Left ventricle myocardium inferior (tissue), 1 donor: ENCODE measurements around the gene LGALS9B. TPM values are rescaled to one million over a fixed set of nuclear protein-coding genes. Genes with fewer than 3 reads are reported as not detected.
"Not testable (repeated sequence)": the region's sequence is repeated elsewhere in the genome, so short reads cannot be mapped to it uniquely, and the experiment has no call there.

Experiments
- DNase-seq: peaks from one replicate; pipeline ENCODE4 v3.0.0-alpha.2; 2020
- H3K27ac ChIP-seq: fragments of 200-600 bp; replicated peaks from 2 replicates; pipeline ENCODE4 v1.8.0; 2021
- H3K27me3 ChIP-seq: fragments of 200-600 bp; 2 replicates; pipeline ENCODE4 v1.8.0; 2021; ENCODE audit warnings: low read depth
- H3K36me3 ChIP-seq: fragments of 200-600 bp; 2 replicates; pipeline ENCODE4 v1.8.0; 2021
- H3K4me1 ChIP-seq: fragments of 200-600 bp; 2 replicates; pipeline ENCODE4 v1.8.0; 2021
- H3K4me3 ChIP-seq: fragments of 200-600 bp; 2 replicates; pipeline ENCODE4 v1.8.0; 2021; ENCODE audit warnings: mild to moderate bottlenecking, moderate library complexity
- H3K9me3 ChIP-seq: fragments of 200-600 bp; replicated peaks from 2 replicates; pipeline ENCODE4 v1.8.0; 2021
- intact Hi-C: fragments of 100-400 bp; cut with micrococcal nuclease; formaldehyde crosslinking; loops from one replicate; pipeline ENCODE4 v1.11.0; 2022
- total RNA-seq: library from RNA; stranded (reverse); fragmentation: NEBNext Ultra II Directional; extraction: Animal tissue kit (Norgen Biotek cat#: 25700); gene quantifications from one replicate; pipeline ENCODE4 v1.2.1, GENCODE V29; 2021
- donor health status: DM: no; HTN: yes; CAD: no; lungs with severe emphysema.

Gene LGALS9B
- total RNA-seq, 1 donor from 2014 or later: not detected

DNA sequence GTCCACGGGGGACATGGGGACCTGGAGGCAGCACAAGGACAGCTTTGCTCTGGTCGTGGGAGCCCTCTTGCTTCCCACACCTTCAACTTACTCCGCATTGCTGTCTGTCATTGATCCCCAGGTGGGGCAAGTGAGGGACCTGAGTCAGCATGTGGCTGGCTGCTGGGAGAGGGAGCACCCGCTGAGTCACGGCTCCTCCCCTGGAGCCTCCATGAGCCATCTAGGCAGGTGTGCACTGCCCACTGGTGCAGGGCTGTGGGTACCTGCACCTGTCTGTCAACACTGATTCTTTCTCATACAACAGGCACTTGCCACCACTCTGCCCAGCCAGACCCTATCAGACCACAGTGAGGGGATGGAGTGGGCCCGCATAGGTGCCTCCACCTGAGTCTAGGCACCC, 24.8 kb upstream of the LGALS9B start:
- H3K27me3 ChIP-seq, H3K36me3 ChIP-seq, intact Hi-C loops, H3K4me1 ChIP-seq, H3K9me3 ChIP-seq, DNase-seq, H3K27ac ChIP-seq, H3K4me3 ChIP-seq: not testable (repeated sequence)

DNA sequence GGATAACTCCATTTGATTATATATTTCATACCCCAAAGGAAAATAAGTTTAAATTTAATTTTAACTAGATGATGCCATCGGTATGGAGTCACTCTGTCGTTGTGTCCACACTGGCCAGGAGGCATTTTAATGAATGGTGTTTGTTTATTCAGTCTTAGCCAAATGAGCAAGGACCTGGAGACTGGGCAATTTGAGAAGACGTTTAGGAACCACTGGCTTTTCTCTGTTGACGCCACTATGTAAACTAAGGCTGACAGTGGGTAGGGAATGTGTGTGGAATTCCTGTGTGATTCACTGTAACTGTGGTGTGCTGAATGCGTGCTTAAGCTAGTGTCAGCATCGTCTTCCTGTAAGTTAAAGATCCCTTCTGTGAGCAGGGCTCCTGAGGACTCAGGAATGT, 17.6 kb upstream of the LGALS9B start:
- H3K27me3 ChIP-seq, H3K4me1 ChIP-seq, H3K36me3 ChIP-seq, H3K27ac ChIP-seq, DNase-seq, H3K4me3 ChIP-seq, intact Hi-C loops, H3K9me3 ChIP-seq: not testable (repeated sequence)

DNA sequence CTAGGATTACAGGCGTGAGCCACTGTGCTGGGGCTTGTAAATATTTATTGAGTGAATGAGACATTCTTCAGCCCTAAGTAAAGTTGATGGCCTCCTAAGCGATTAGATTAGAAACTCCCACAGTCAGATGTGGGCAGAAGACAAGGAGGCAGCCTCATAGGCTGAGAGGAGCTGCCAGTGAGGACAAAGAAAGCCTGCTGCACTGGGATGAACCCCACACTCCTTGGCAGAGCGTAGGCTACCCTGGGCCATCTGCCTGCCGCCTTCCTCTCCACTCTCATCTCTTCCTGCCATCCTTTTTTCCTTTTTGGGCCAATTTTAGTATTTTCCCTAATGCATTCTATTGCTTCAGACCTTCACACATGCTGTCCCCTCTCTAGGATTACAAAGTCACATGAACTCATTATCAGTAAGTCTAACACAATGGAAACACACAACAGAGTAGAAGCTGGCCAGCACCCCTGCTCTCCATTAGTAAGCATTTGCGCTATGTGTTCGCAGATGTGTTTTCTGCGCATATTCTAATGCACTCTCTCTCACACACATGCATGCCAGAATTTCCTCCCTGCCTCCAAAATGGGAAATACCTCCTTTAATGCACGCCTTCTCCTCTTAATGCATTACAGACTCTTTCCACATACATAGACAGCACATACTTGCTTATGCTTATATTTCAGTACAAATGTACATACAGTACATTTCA, 12.7 kb upstream of the LGALS9B start:
- H3K27me3 ChIP-seq, H3K4me3 ChIP-seq, H3K27ac ChIP-seq, intact Hi-C loops, H3K9me3 ChIP-seq, H3K36me3 ChIP-seq, H3K4me1 ChIP-seq, DNase-seq: not testable (repeated sequence)

DNA sequence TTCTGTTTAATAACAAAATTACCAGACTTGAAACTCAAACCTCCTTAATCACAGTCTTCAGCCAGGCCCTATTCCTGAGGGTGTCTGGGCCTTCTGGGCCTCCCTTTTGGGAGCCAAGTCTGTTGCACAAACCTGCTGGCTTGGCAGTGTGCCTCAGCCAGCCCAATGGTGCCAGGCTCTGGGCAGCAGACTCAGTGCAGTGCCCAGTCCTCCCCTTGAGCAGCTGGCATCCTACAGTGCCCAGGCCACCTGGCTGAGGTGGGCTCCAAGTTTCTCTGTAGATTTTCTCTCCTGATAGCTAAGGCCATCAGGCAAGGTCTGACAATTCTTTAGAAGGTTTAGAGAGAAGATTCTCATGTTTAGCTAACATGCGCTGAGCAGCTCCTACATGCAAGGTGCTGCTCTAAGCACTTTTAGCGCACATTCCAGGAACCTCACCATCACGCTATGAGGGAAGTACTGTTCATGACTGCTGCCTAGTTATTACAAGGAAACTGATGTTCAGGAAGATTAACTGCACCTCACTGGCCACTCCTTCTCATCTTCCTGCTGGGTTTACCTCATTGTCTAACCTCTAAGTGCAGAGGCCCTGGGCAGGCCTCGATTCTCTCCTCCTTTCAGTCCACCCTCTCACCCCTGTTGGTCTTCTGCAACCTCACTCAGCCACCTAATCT, 10.2 kb upstream of the LGALS9B start:
- H3K4me1 ChIP-seq, H3K27me3 ChIP-seq, H3K9me3 ChIP-seq, intact Hi-C loops, H3K4me3 ChIP-seq, H3K36me3 ChIP-seq, H3K27ac ChIP-seq, DNase-seq: not testable (repeated sequence)

DNA sequence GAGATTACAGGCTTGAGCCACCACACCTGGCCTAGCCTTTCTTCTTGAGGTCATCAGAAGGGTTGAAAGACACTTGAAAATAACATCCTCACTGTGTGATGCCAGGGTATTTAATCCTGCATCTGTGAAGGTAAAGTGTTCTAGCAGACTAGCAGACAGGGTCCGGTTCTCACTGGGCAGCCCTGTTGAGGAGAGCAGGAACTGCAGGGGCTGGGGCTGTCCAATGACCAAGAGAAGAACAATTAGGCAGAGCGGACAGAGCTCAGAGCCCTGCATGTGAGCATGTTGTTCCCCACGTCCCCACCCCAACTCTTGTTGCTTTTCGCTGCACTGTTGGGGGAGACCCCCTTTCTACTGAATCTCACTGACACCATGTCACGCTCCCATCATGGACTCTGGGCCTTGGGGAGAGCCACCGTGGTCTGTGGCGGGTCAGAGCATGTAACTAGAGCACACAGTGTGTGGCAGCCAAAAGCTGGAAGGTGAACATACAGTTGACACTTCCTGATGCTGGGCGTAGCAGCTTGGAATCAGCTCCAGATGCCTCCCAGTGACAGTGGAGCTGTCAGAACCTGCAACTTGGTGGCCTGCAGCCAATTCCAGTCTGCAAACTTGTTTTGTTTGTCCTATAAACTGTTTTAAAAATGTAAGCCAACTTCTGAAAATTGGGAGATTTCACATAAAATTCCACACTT, 7.9 kb upstream of the LGALS9B start:
- intact Hi-C loops, H3K27me3 ChIP-seq, H3K27ac ChIP-seq, DNase-seq, H3K36me3 ChIP-seq, H3K4me3 ChIP-seq, H3K9me3 ChIP-seq, H3K4me1 ChIP-seq: not testable (repeated sequence)

DNA sequence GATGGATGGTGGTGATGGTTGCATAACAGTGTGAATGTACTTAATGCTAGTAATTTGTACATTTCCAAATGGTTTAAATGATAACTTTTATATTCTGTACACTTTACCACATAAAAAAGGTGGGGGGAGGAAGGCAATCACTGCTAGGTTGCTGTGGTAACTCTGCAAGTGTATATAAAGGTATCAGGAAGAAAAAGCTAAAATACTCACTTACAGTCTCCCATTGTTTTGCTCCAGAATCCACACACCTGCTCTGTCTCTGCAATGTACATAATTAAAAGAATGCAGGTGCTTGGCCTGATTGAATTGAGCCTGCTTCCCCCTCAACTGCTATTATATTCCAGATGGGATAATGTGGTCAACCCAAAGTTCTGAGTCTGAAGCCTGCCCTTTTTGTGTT, 6.7 kb upstream of the LGALS9B start:
- H3K4me3 ChIP-seq, H3K36me3 ChIP-seq, H3K4me1 ChIP-seq, H3K27me3 ChIP-seq, H3K27ac ChIP-seq, intact Hi-C loops, H3K9me3 ChIP-seq, DNase-seq: not testable (repeated sequence)

DNA sequence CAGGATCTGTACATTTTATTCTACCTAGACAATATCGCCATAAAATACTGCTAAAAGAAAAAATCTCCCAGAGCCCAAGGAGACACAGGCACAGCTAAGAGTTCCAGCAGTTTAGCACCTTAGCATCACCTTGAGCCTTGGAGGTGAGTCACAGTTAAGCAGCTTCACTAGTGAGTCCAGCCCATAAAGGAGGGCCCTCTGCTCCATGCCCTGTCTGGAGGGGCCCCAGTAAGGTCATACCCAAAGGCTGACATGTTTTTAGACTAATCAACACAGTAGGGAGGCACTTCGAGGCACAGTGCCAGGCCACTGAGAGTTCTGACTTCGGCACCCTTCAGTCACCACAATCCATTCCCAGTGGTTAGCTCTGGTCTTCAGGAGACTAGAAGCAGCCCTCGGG, 2.6 kb upstream of the LGALS9B start:
- H3K9me3 ChIP-seq, H3K36me3 ChIP-seq, DNase-seq, H3K4me3 ChIP-seq, H3K4me1 ChIP-seq, intact Hi-C loops, H3K27me3 ChIP-seq, H3K27ac ChIP-seq: not testable (repeated sequence)

DNA sequence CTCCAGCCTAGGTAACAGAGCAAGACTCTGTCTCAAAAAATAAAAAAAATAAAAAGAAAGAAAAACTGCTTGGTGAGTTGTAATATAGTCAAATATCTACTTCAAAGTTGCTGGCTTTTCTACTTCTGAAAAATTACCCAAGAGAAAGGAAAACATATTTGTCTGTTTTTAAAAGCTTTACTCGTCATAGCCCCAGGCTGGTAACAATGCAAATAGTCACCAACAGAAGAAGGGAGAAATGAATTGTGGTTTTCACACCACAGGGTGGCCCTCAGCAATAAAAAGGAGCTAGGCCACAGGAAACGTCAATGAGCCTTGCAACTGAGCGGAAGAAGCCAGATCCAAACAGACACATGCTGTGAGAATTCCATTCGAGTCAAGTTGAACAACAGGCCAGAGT, 1.8 kb upstream of the LGALS9B start:
- H3K27me3 ChIP-seq, intact Hi-C loops, H3K4me1 ChIP-seq: not testable (repeated sequence)

DNA sequence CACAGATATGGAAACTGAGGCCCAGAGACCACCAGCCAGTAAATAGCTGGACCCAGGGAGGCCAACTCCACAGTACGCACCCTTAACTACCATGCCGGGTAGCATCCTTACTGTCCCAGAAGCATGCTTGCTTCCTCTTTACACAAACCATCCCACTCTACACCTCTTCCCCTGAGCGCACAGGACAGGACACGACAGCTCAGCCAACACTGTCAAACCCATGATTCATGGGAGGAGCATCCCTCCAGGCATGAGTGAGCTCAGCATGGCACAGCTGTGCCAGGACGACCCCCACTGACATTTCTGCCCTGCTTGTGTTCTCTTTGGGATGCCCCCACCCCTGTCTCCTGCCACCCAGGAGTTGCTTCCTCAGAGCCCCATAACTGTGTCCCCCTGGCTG, 340 bp downstream of the LGALS9B start:
- intact Hi-C loops, DNase-seq, H3K27me3 ChIP-seq, H3K27ac ChIP-seq, H3K36me3 ChIP-seq, H3K4me1 ChIP-seq, H3K4me3 ChIP-seq, H3K9me3 ChIP-seq: not testable (repeated sequence)

More for the DNA sequence above, 1.8 kb upstream of the LGALS9B start:
- not testable (repeated sequence) for H3K27ac ChIP-seq, H3K9me3 ChIP-seq, H3K4me3 ChIP-seq, DNase-seq, H3K36me3 ChIP-seq

DNA sequence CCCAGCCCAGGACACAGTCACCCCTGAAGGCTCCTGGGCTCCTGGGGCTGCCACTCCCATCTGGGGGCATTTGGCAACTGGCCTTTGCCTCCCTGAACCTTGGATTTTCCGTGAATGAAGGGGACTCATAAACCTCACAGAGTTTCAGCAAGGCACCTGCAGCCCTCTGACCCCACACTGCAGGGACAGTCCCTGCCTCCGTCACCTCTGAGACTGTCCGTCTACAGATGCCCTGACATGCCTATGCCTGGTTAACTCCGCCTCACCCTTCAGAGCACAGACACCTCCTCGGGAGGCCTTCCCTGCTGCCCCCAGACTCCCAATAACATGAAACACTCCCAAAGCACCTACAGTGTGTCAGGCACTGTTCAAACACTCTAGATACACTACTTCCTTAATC, 786 bp downstream of the LGALS9B start:
- H3K27ac ChIP-seq, H3K9me3 ChIP-seq, H3K36me3 ChIP-seq, intact Hi-C loops, H3K4me3 ChIP-seq, H3K27me3 ChIP-seq, H3K4me1 ChIP-seq, DNase-seq: not testable (repeated sequence)

DNA sequence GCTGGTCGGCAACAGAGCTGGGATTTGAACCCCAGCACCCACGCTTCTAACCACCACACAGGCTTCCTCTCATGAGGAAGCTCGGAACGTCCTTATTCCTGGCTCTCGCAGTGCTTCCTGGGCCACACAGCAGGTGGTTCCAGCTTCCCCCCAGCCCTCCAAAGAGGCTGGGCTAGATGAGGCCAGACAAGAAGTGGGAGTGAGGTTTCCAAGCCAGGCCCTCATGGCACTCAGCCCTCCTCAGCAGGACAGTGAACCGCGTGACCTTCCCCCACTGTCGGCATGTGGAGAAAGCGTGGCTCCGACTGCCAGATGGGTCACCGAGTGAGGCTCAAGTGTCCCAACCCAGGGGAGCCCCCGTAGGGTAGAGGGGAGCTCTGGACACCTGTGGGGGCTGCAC, 1.8 kb downstream of the LGALS9B start:
- H3K36me3 ChIP-seq, H3K27ac ChIP-seq, H3K4me3 ChIP-seq, H3K9me3 ChIP-seq, H3K27me3 ChIP-seq, H3K4me1 ChIP-seq, DNase-seq, intact Hi-C loops: not testable (repeated sequence)

DNA sequence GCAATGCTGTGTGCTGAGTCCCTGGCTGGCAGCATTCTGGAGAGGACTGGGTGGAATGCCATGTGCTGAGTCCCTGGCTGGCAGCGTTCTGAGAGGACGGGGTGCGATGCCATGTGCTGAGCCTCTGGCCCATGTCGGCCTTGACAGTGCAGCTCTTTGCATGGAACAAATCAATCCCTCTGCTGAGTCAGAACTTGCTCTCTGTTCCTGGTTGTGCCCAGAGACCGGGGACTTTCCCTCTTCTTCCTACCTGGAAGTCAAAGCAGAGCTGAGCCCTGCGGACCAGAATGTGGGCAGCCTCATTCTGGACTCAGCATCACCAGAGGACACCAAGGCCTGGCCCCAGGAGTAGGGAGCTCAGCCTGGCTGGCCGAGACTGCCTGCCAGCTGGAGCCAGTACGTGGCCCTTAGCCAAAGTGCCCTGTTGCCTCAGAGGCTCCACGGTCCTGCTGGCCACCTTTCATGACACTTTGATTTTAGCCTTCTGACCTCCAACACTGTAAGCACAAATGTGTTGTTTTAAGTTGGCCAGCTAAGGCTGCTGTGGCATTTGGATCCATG, 2.4 kb downstream of the LGALS9B start:
- H3K4me3 ChIP-seq, H3K9me3 ChIP-seq, H3K27me3 ChIP-seq, intact Hi-C loops, H3K36me3 ChIP-seq, DNase-seq, H3K4me1 ChIP-seq, H3K27ac ChIP-seq: not testable (repeated sequence)

DNA sequence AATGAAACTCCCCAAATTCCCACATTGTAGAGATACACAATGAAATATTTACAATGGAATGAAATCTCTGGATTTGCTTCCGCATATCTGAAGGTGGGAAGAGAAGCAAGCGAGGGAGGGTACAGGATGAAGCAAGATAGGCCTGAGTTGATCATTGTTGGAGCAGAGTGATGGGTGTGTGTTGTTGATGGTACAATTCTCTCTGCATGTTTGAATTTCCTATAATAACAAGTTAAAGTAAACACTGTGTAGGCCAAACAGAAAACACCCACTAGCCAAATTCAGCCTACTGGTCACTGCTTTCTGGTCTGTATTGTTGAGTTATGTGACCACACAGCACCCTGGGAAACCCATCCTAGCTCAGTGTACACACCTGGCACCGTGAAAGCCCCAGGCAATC, 5.2 kb downstream of the LGALS9B start:
- H3K4me1 ChIP-seq, intact Hi-C loops, H3K27ac ChIP-seq, DNase-seq, H3K9me3 ChIP-seq, H3K4me3 ChIP-seq, H3K27me3 ChIP-seq, H3K36me3 ChIP-seq: not testable (repeated sequence)
